Measurements from ENCODE around the gene SESN1.

- no peak for TF ChIP-seq CTCF (IDR thresholded peaks at IDR 0.05)
- no peak for TF ChIP-seq ZFX (IDR thresholded peaks at IDR 0.05; ENCODE audit: borderline replicate concordance)
These were observed 87.8 kb downstream of the SESN1 start for GRCh38 chr6:109006818-109007217.
